AG08395 (cell line): Measurements from ENCODE around the gene CPA1.

Experiments used
- DNase-seq: peaks from one replicate; pipeline ENCODE4 v3.0.0; 2012; ENCODE audit warnings: mixed read lengths, low spot score

The CPA1 gene

GRCh38 chr7:130356121-130356875 is 24.0 kb upstream of the CPA1 start:
- peak; percentile 91 for DNase-seq

GRCh38 chr7:130356876-130357611 is 23.2 kb upstream of the CPA1 start:
- peak; percentile 61 for DNase-seq

GRCh38 chr7:130358471-130358870 is 21.8 kb upstream of the CPA1 start:
- DNase-seq = no peak

- no peak for DNase-seq
These were observed 20.9 kb upstream of the CPA1 start for GRCh38 chr7:130359276-130359857.

- DNase-seq = no peak
These were observed 19.8 kb upstream of the CPA1 start for GRCh38 chr7:130360518-130360917.

- no peak for DNase-seq
These were observed 18.6 kb upstream of the CPA1 start for GRCh38 chr7:130361681-130362080.

- no peak for DNase-seq
These were observed 18.0 kb upstream of the CPA1 start for GRCh38 chr7:130362251-130362816.

GRCh38 chr7:130363026-130363847 is 17.1 kb upstream of the CPA1 start:
- peak; percentile 90 for DNase-seq

GRCh38 chr7:130364451-130364850 is 15.8 kb upstream of the CPA1 start:
- no peak for DNase-seq

GRCh38 chr7:130365088-130365487 is 15.2 kb upstream of the CPA1 start:
- DNase-seq = no peak

GRCh38 chr7:130365511-130366441 is 14.5 kb upstream of the CPA1 start:
- peak; percentile 83 for DNase-seq

GRCh38 chr7:130366564-130366963 is 13.7 kb upstream of the CPA1 start:
- DNase-seq = no peak

GRCh38 chr7:130367088-130367755 is 13.1 kb upstream of the CPA1 start:
- no peak for DNase-seq

- no peak for DNase-seq
These were observed 12.2 kb upstream of the CPA1 start for GRCh38 chr7:130367836-130368746.

GRCh38 chr7:130369110-130369711 is 11.1 kb upstream of the CPA1 start:
- peak; percentile 70 for DNase-seq

- no peak for DNase-seq
These were observed 10.3 kb upstream of the CPA1 start for GRCh38 chr7:130369831-130370550.

- DNase-seq = peak; percentile 30
These were observed 9.2 kb upstream of the CPA1 start for GRCh38 chr7:130371046-130371445.
